ENCODE results near the gene KIF7. TPM values are rescaled to one million over a fixed set of nuclear protein-coding genes. Genes with fewer than 3 reads are reported as not detected.

KIF7 gene
- total RNA-seq, 1 donor = 10.6 TPM

GRCh38 chr15:89640245-89640644 lies 15.0 kb downstream of the KIF7 start:
- TF ChIP-seq, protein P1, sequence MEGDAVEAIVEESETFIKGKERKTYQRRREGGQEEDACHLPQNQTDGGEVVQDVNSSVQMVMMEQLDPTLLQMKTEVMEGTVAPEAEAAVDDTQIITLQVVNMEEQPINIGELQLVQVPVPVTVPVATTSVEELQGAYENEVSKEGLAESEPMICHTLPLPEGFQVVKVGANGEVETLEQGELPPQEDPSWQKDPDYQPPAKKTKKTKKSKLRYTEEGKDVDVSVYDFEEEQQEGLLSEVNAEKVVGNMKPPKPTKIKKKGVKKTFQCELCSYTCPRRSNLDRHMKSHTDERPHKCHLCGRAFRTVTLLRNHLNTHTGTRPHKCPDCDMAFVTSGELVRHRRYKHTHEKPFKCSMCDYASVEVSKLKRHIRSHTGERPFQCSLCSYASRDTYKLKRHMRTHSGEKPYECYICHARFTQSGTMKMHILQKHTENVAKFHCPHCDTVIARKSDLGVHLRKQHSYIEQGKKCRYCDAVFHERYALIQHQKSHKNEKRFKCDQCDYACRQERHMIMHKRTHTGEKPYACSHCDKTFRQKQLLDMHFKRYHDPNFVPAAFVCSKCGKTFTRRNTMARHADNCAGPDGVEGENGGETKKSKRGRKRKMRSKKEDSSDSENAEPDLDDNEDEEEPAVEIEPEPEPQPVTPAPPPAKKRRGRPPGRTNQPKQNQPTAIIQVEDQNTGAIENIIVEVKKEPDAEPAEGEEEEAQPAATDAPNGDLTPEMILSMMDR (IDR thresholded peaks at IDR 0.05; ENCODE audit: insufficient read depth, low read length) = no peak
- no peak overlapping the region for H3K4me3 ChIP-seq (ENCODE audit: low read depth, low read length)
- no peak for DNase-seq (ENCODE audit: low read depth)

GRCh38 chr15:89633585-89633984 lies 21.7 kb downstream of the KIF7 start:
- no peak overlapping the region for H3K4me3 ChIP-seq (ENCODE audit: low read depth, low read length)
- TF ChIP-seq, protein P1 (IDR thresholded peaks at IDR 0.05; ENCODE audit: insufficient read depth, low read length) = no peak
- DNase-seq (ENCODE audit: low read depth) = no peak

DNA sequence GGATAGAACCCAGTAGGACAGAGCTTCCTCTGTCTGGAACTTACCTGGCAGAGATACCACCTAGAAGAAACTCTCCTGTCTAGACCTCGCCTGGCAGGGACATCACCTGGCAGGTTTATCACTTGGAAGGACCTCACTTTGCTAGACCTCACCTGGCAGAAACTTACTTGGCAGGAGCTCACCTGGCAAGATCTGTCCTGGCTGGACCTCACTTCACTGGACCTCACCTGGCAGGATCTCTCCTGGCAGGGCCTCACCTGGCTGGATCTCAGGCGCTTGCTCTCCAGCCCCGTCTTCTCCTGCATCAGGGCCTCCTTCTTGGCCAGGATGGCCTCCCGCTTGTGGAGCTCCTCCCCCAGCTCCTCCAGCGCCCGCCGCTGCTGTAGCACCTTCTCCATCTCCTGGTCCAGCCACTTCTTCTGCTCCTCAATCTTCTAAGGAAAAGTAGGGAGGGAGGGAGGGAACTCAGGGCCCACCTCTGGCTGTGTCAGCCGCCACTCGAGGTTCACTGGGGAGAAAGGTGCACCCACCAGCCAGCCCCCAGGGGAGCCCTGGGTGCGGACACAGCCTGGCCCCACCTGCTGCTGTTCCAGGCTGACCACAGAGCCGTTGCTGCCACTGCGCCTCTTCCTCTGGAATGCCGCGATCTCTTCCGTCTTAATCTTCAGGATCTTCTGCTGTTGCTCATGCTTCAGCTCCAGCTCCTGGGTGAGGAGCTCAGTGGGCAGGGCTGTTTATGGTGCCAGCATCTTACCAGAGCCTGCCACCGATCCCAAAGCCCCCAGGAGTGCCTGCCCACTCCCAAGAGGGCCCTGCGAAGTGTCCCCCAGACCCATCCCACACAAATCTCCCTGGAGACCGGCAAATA lies 22.5 kb downstream of the KIF7 start:
- TF ChIP-seq, protein P1 (IDR thresholded peaks at IDR 0.05; ENCODE audit: insufficient read depth, low read length) = no peak
- DNase-seq (ENCODE audit: low read depth) = no peak

GRCh38 chr15:89631902-89632264 lies 23.4 kb downstream of the KIF7 start:
- TF ChIP-seq, protein P1 (IDR thresholded peaks at IDR 0.05; ENCODE audit: insufficient read depth, low read length) = no peak
- H3K4me3 ChIP-seq (ENCODE audit: low read depth, low read length) = no peak overlapping the region
- no peak for DNase-seq (ENCODE audit: low read depth)

More for the DNA sequence above, 22.5 kb downstream of the KIF7 start:
- no peak overlapping the region for H3K4me3 ChIP-seq (ENCODE audit: low read depth, low read length)

DNA sequence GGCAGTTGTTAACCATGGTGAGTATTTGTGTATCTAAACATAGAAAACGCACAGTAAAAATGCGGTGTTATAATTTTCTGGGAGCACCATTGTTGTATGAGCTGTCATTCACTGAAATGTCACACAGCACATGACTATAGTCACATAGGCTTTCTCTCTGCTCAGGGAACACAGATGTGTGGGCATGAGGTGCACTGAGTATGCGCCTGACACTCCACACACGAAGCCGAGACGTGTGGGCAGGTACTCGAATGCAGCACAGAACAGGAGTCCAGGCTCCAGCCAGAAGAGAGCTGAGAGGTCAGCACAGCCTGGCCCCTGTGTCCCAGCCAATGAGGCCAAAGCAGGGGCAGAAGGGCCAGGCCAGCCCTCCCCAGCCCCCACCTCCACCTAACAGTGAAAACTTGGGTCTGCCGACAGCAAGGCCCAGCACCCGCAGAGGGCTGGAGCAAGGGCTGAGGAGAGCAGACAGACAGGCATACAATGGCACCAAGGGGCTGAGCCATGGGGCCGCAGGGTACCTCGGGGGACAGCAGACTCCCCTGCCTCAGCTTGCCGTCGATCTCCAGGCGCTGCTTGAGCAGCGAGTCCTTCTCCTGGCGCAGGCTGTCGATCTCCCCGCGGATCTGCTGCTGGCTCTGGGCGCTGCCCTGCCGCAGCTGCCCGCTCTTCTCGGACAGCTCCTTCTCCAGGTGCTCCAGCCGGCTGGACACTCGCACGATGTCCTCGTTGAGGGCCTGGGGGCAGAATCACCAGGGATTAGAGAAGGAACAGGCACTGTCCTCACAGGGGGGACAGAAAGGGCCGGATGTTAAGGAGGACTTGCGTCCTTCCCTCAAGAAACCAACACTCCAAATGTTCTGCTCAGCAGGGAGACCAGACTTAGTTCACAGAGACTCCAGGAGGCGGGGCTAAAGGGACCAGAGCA lies 24.0 kb downstream of the KIF7 start:
- no peak for DNase-seq (ENCODE audit: low read depth)
- no peak overlapping the region for H3K4me3 ChIP-seq (ENCODE audit: low read depth, low read length)
- TF ChIP-seq, protein P1 (IDR thresholded peaks at IDR 0.05; ENCODE audit: insufficient read depth, low read length) = no peak

GRCh38 chr15:89630260-89630659 lies 25.0 kb downstream of the KIF7 start:
- TF ChIP-seq, protein P1 (IDR thresholded peaks at IDR 0.05; ENCODE audit: insufficient read depth, low read length) = no peak
- DNase-seq (ENCODE audit: low read depth) = no peak
- no peak overlapping the region for H3K4me3 ChIP-seq (ENCODE audit: low read depth, low read length)
